Caki2 (cell line): ENCODE data around the gene EIF2AK3. TPM values are rescaled to one million over a fixed set of nuclear protein-coding genes. Genes with fewer than 3 reads are reported as not detected.

Experiments
- DNase-seq: peaks from one replicate; pipeline ENCODE4 v3.0.0-alpha.2; 2015; ENCODE audit warnings: low read depth
- in situ Hi-C: cut with HindIII; loops from 2 replicates; pipeline ENCODE4 v1.10.0; 2016; ENCODE audit warnings: low sequenced_read_pairs, low pct_unique_long_range_greater_than_20kb, mixed read lengths
- total RNA-seq: library from RNA; depleted of rRNA; stranded (reverse); fragments of >200 nt; shearing (Covaris generic); gene quantifications from 2 replicates; pipeline ENCODE4 v1.2.3, GENCODE V29; 2014; ENCODE audit warnings: low replicate concordance

Gene EIF2AK3
- total RNA-seq, 1 experiment from 2014 or later = 17.1 TPM

GRCh38 chr2:88607416-88607815 lies 19.8 kb downstream of the EIF2AK3 start:
- no peak for DNase-seq
- in situ Hi-C loops = no loop called here

- DNase-seq = no peak
- in situ Hi-C loops = no loop called here
These were observed 20.8 kb downstream of the EIF2AK3 start for GRCh38 chr2:88606371-88607030.

- DNase-seq = no peak
- in situ Hi-C loops = no loop called here
These were observed 24.1 kb downstream of the EIF2AK3 start for GRCh38 chr2:88603146-88603545.

GRCh38 chr2:88602022-88602421 lies 25.2 kb downstream of the EIF2AK3 start:
- in situ Hi-C loops = no loop called here
- no peak for DNase-seq

- no peak for DNase-seq
- in situ Hi-C loops = no loop called here
These were observed 26.0 kb downstream of the EIF2AK3 start for GRCh38 chr2:88601286-88601685.

GRCh38 chr2:88600038-88600465 lies 27.2 kb downstream of the EIF2AK3 start:
- in situ Hi-C loops = no loop called here
- peak; percentile 96 for DNase-seq

- in situ Hi-C loops = no loop called here
- no peak for DNase-seq
These were observed 27.7 kb downstream of the EIF2AK3 start for GRCh38 chr2:88599527-88599926.

GRCh38 chr2:88597168-88597567 lies 30.1 kb downstream of the EIF2AK3 start:
- in situ Hi-C loops = no loop called here

GRCh38 chr2:88596141-88596830 lies 31.0 kb downstream of the EIF2AK3 start:
- no peak for DNase-seq
- in situ Hi-C loops = no loop called here

More at GRCh38 chr2:88597168-88597567, 30.1 kb downstream of the EIF2AK3 start:
- no peak for DNase-seq

- in situ Hi-C loops = no loop called here
- no peak for DNase-seq
These were observed 35.6 kb downstream of the EIF2AK3 start for GRCh38 chr2:88591698-88592097.

GRCh38 chr2:88590998-88591613 lies 36.2 kb downstream of the EIF2AK3 start:
- in situ Hi-C loops = no loop called here
- peak; percentile 43 for DNase-seq

- in situ Hi-C loops = no loop called here
- no peak for DNase-seq
These were observed 41.3 kb downstream of the EIF2AK3 start for GRCh38 chr2:88585969-88586368.

- DNase-seq = no peak
- in situ Hi-C loops = no loop called here
These were observed 45.2 kb downstream of the EIF2AK3 start for GRCh38 chr2:88582030-88582429.

GRCh38 chr2:88580088-88580487 lies 47.2 kb downstream of the EIF2AK3 start:
- no peak for DNase-seq
- in situ Hi-C loops = no loop called here

- no peak for DNase-seq
- in situ Hi-C loops = no loop called here
These were observed 51.6 kb downstream of the EIF2AK3 start for GRCh38 chr2:88575630-88576029.

GRCh38 chr2:88575051-88575450 lies 52.2 kb downstream of the EIF2AK3 start:
- in situ Hi-C loops = no loop called here
- no peak for DNase-seq

GRCh38 chr2:88574445-88574844 lies 52.8 kb downstream of the EIF2AK3 start:
- no peak for DNase-seq
- in situ Hi-C loops = loop anchor here (25.0 kb wide), 1 partner anchor 88 kb away; no protein-coding TSS in a partner anchor

GRCh38 chr2:88568179-88568578 lies 59.1 kb downstream of the EIF2AK3 start:
- in situ Hi-C loops = loop anchor here (25.0 kb wide), 1 partner anchor 94 kb away; no protein-coding TSS in a partner anchor

GRCh38 chr2:88564402-88564801 lies 62.9 kb downstream of the EIF2AK3 start:
- in situ Hi-C loops = loop anchor here (25.0 kb wide), 1 partner anchor 98 kb away; no protein-coding TSS in a partner anchor
- no peak for DNase-seq

More at GRCh38 chr2:88568179-88568578, 59.1 kb downstream of the EIF2AK3 start:
- no peak for DNase-seq
